HG03039 (cell line): Measurements from ENCODE around the gene PEX7.
"Not testable (repeated sequence)": the region's sequence is repeated elsewhere in the genome, so short reads cannot be mapped to it uniquely, and the experiment has no call there.

Source experiments
- ATAC-seq: cut with Tn5 transposase; IDR thresholded peaks from one replicate; pipeline ENCODE4 v1.9.1; 2021; ENCODE audit warnings: mild to moderate bottlenecking, moderate library complexity; ENCODE audit not compliant: unreplicated experiment

Gene PEX7, protein sequence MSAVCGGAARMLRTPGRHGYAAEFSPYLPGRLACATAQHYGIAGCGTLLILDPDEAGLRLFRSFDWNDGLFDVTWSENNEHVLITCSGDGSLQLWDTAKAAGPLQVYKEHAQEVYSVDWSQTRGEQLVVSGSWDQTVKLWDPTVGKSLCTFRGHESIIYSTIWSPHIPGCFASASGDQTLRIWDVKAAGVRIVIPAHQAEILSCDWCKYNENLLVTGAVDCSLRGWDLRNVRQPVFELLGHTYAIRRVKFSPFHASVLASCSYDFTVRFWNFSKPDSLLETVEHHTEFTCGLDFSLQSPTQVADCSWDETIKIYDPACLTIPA

DNA sequence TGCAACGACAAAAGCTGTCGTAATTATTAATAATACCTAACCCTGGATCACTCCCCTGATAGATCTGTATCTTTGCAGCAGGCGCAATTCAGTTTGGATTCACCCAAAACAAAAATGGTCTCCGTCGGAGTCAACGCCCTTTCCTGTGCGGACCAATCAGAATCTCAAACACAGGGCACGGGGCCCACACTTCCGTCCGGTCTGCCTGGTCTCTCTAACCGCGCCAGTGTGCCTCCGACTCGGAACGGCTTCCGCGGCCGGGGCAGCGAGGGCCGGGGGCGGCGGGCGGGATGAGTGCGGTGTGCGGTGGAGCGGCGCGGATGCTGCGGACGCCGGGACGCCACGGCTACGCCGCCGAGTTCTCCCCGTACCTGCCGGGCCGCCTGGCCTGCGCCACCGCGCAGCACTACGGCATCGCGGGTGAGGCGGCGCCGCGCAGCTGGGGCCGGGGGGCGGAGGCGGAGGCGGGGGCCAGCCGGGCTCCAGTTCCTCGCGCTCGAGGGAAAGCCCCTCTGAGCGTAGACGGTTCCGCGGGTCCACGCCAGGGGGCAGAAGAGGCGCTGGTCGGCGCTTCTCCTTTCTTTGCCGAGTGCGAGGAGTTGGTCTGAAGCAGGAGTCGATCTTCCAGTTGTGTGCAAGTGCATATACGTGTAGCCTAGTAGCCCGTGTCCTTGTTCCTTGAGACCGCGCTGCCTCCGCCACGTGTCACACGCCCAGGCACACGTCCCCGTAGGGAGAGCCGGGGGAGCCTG, at the start of gene PEX7:
PEX7 (plus strand) TSS at position 217 of the 752 bp plus-strand sequence; CDS start at position 291, 74 bp downstream.
- peak; percentile 97 for ATAC-seq

DNA sequence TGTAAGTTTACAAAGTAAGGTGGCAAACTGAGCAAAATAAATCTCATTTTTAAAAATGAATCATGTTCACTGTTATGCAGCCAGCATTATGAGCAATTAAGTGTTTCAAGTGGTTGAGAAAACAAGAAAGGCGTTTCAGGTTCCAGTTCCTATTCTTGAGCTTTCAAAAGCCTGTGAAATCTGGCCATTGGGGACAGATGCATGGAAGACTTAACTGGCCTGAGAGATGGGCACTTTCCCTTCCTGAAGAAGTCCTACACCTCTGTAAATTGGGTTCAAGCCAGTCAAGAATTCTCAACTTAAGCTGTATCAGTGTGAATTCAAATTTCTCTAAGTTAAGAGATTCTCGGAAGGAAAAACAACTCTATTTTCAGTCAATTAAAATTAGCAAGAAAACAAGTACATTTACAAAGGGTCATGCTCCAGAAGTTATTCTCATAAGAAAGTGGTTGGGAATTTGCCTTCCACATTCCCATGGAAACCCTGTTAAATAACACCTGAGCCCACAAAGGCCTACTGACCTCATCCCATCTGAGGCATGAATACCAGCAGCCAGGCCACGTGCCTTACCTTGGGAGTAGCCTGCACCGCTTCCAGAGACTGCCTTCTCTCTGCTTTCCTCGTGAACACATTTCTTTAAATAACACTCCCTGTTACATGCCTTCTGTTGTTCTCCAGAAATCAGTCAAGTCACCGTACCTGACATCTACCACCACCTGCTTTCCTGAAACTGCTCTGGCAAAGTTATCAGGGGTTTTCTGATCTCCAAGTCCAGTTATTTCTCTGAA, 49.5 kb upstream of the PEX7 start:
- peak; percentile 67 for ATAC-seq

- no peak for ATAC-seq
These were observed 49.0 kb upstream of the PEX7 start for GRCh38 chr6:136773473-136773796.

DNA sequence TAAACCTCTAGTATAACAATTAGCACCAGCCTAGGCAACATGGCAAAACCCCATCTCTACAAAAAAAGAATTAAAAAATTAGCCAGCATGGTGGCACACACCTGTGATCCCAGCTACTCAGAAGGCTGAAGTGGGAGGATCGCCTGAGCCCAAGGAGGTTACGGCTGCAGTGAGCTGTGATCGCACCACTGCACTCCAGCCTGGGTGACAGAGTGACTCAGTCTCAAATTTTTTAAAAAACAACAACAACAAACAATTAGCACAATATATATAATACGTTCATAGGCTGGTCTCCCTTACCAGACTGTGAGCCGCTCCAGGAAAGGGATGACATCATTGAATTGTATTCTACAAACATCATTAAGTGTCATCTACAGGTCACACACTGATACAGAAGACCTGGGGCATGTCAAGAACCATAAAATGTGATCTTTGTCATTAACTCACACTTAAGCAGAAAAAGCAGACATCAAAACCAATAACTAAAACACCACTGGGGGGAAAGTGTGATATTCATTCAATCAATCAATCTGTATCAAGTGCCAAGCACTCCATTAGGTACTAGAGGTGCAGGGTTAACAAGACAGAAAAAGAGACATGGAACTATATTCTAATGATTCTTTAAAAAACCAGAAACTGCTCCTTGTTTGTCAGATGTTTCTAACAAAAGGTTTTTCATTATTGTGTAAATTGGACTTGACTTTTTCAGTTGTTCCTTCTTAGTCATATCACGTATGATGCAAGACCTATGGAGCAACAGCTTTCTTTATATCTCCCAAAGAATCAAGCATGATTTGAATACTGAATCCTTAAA, 48.0 kb upstream of the PEX7 start:
- ATAC-seq: no peak

- no peak for ATAC-seq
These were observed 47.3 kb upstream of the PEX7 start for GRCh38 chr6:136775081-136775480.

GRCh38 chr6:136775548-136775947, 46.8 kb upstream of the PEX7 start:
- no peak for ATAC-seq

DNA sequence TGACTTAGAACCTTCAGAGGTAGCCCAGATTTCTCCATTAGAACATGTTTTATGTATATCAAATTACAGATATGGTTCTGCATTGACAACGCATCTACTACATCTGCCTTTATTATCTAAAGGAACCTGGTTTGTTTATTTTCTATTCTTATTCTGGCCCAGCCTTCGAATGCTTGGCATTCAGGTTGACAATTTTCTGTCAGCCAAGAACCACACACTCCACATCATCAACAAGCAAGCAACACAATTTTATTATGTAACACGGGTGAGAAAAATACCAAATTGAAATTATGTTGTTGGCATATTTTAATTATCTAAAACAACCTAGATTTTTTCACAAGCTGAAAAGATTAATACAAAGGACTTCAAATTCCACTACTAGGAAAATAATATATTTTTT, 44.7 kb upstream of the PEX7 start:
- ATAC-seq: no peak

GRCh38 chr6:136779682-136780081, 42.7 kb upstream of the PEX7 start:
- no peak for ATAC-seq

GRCh38 chr6:136780972-136781371, 41.4 kb upstream of the PEX7 start:
- ATAC-seq: no peak

- ATAC-seq: no peak
These were observed 40.2 kb upstream of the PEX7 start for GRCh38 chr6:136782021-136782770.

DNA sequence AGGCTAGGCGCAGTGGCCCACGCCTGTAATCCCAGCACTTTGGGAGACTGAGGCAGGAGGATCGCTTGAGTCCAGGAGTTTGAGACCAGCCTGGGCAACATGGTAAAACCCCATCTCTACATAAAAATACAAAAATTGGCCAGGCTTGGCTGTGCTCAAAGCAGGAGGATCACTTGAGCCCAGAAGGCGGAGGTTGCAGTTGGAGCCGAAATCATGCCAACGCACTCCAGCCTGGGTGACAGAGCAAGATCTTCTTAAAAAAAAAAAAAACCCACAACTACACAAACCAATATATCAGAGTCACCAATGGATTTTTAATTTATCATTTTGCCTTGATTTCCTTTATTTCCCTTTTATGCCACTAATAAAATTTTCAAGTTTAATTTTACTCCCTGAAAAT, 39.4 kb upstream of the PEX7 start:
- ATAC-seq: no peak

DNA sequence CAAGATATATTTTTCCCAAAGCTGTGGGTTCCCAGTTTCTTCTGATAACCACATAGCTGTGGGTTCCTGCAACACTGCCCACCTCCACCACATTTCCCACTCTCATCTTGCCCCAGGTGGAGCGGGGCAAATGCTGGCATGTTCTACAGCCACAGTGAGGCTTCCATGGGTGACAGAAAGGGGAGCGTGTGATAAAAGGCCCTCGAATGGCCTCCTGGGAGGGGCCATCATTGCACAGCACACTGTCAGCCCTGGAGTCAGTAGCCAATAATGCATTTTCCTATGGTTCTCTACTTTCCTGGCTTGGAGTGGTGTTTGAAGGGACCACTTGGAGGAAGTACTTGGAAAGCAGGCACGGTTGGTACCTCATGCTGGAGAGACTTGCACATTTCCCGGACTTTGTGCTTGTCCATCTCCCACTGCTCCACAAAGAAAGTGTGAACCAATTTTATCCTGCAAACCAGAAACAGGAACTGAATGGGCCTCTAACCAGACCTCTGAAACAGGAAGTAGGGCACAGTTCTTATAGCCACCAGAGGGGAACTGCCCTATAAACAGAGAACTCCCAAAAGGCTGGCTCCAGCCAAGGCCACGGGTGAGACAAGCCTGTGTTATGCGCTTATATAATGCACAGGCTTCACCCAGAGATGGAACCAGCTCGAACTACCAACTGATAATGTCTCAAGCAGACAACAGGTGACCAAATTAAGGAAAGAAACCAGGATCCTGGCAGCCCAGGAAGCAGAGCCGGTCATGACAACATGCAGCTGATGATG, 38.7 kb upstream of the PEX7 start:
- ATAC-seq: peak; percentile 44

DNA sequence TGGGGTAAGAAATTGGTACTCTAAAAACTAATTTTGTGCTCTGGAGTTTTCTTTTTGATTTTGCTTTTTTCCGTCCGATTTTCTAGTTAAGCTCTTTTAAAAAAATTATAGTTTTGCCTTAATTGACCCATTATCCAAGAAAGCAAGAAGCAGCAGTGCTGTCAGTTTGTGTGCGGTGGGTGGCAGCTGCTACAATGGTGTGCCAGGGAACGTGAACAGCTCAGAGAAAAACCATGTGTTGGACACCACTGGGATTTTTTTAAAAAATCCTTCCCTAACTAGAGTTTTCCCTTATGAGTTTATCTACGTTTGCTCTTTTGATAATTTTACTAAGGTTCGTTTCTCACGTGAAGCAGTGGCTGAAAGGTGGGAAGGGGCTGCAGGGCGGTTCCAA, 38.1 kb upstream of the PEX7 start:
- ATAC-seq: no peak

GRCh38 chr6:136784910-136785746, 37.3 kb upstream of the PEX7 start:
- no peak for ATAC-seq

DNA sequence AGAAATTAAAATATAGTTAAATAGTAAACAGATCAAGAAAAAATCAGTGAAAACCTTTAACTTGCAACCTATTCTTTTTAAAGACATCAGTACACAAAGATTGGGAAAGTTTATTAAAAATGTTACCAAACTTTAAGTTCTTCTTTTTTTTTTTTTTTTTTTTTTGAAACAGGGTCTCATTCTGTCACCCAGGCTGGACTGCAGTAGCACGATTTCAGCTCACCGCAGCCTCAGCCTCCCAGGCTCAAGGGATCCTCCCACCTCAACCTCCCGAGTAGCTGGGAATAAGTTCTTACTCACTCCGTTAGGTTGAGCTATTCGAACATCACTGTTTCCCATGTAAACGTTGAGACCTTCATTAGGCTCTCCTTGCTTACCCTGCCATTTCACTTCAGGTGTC, 35.7 kb upstream of the PEX7 start:
- ATAC-seq: no peak

DNA sequence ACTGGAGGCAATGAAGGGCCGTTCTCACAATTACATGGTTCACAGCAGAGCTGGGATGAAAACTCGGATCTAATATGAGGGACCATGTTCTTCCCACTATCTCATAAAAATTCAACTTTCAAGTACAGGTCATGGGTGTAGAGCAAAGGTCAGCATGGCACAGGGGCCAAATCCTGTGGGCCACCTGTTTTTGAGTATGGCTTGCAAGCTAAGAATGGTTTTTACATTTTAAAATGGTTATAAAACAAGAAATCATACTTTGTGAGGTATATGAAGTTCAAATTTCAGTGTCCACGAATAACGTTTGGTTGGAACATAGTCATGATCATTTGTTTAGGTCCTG, 34.7 kb upstream of the PEX7 start:
- no peak for ATAC-seq

DNA sequence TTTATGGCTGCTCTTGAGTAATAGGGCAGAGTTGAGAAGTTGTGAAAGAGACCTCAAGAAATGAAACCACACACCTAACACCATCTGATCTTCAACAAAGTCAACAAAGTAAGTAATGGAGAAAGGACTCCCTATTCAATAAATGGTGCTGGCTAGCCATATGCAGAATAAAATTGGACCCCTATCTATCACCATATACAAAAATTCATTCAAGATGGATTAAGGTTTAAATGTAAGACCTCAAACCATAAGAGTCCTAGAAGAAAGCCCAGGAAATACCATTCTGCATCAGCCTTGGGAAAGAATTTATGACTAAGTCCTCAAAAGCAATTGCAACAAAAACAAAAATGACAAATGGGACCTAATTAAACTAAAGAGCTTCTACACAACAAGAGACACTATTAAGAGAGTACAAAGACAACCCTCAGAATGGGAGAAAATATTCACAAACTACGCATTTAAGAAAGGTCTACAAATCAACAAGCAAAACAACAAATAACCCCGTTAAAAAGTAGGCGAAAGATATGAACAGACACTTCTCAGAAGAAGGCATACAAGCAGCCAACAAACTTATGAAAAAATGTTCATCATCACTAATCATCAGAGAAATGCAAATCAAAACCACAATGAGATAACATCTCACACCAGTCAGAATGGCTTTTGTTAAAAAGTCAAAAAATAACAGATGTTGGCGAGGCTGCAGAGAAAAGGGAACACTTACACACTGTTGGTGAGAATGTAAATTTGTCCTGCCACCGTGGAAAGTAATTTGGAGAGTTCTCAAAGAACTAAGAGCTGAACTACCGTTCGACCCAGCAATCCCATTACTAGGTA, 34.1 kb upstream of the PEX7 start:
- no peak for ATAC-seq

GRCh38 chr6:136789440-136789839, 33.0 kb upstream of the PEX7 start:
- ATAC-seq: not testable (repeated sequence)
